GM18909 (cell line): ENCODE results near the gene CCR6.

Experiments
- ATAC-seq: cut with Tn5 transposase; IDR thresholded peaks from one replicate; pipeline ENCODE4 v1.9.1; 2021; ENCODE audit warnings: mild to moderate bottlenecking; ENCODE audit not compliant: unreplicated experiment, poor library complexity

Gene CCR6

DNA sequence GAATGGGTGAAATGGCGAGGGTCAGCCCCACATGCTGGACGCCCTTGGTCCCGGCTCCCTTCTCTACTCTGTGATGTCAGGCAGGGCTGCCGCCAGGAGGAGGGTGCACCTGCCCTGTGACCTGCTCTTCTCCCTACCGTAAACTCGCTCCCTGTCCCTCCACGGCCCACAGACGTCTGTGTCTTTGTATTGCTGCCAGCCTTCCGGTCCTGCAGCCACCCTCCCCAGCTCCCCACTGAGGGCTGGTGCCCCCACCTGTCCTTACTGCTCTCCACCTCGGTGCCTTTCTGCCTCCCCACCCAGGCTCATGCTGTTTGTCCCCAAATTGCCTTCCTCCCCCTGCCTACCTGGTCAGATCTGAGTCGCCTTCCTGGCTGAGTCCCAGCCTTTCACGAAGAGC is 4.1 kb upstream of the CCR6 start:
- no peak for ATAC-seq

DNA sequence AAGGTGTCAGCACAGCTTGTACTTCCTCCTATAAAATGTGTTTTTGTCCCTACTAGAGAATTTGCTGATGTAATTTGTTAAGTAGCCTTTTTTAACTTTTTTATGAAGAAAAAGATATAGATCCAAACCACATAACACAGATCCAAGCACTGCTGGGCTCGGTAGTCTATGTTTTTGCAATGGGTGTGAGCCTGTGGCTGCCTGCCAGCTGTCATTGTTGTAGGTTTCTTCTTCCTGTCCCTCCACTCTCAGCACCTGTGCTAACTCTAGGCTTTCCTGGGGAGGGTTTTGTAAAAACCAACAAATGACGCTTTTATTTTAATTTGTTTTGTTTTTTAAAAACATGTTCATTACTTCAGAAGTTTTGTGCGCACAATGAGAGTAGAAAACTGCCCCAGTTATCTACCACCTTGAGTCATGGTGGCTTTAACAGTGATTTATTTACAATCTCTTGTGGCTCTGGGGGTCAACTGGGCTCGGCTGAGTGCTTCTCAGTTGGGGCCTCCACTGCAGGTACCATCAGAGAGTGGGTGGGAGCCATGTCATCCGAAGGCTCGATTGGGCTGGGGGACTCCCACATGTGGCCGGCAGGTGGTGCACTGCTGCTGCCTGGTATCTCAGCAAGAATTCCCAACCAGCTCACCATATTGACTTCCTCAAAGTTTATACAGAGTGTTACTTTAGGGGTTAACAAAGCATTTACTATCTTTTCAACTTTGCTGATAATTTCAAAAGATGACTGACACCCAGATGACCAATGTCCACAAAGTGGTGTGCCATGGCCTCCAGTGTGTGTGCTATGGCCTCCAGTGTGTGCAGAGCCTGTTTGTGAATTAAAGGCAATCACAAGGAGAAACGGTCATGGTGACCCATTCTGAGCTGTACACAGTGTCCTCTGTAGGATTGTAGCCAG is 3.0 kb upstream of the CCR6 start:
- no peak for ATAC-seq

GRCh38 chr6:167120583-167120903 is 2.4 kb upstream of the CCR6 start:
- ATAC-seq: no peak

GRCh38 chr6:167121335-167121841 is 1.5 kb upstream of the CCR6 start:
- peak; percentile 2 for ATAC-seq

GRCh38 chr6:167122041-167122826 is 662 bp upstream of the CCR6 start:
- peak; percentile 40 for ATAC-seq

GRCh38 chr6:167124753-167125152 is 1.9 kb downstream of the CCR6 start:
- no peak for ATAC-seq

- no peak for ATAC-seq
These were observed 2.5 kb downstream of the CCR6 start for GRCh38 chr6:167125410-167125809.

GRCh38 chr6:167125855-167126349 is 3.0 kb downstream of the CCR6 start:
- ATAC-seq: no peak

GRCh38 chr6:167127785-167128531 is 5.1 kb downstream of the CCR6 start:
- ATAC-seq: peak; percentile 50

DNA sequence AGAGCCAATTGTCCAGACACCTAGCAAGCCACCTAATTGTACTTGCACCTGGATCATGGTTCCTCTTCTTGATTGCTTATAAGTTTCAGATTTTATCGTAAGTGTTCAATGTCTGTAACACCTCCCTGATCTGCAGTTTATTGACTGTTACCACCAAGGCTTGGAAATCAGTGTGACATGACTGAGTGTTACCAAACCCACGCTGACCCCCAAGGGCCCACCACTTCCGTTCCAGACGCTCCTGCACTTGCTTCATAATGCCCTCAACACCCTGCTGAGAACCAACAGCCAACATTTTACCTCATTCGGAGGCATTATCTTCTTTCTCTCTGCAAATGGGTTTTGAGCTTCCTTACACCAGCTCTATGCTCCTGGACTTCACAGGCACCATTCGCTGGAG is 6.3 kb downstream of the CCR6 start:
- peak; percentile 33 for ATAC-seq

DNA sequence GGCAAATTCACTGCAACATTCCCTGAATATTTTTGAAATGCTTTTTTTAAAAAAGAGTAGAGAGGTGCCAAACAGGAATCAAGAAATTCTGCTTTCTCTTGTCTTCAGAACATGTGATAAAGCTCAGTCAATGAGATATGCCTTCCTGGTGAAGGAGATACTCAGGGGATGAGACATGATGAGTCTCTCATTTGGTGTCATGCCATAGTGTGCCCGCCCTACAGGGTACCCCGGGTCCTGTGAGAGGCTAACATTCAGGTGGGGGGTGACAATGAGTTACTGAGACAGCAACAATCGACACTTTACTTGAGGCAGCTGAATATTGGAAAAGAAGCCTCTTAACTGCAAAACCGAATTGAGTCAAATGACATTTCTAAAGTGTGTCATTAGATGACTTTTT is 6.7 kb downstream of the CCR6 start:
- ATAC-seq: no peak

DNA sequence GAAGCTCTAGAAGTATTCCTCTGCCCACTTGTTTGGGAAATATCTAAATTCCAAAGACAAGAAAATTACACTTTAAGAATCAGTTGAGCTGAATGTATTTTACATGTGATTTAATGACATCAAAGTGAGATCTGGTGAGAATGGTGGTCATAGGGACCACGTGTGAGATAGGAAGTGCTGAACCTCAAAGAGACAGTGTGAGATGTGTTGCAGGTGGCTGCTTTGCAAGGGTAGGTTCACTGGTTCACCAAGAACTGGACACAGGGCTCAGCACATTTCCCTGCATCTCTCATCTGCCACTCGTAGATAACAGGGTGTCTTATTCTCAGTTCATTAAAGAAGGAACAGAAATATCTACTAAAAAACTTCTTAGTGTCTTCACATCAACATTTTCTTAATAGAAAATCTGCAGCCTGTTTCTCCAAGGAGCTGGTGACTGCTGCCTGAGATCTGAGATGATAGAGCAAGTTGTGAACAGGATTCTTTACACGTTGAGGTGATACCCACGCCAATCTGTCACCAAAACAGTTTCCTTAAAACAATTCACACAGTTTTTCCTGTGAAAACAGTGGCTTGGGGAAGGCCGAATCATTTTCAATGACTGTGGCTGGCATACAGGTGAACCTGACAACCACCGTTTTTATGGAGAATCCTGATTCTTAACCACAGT is 7.2 kb downstream of the CCR6 start:
- ATAC-seq: peak; percentile 51

DNA sequence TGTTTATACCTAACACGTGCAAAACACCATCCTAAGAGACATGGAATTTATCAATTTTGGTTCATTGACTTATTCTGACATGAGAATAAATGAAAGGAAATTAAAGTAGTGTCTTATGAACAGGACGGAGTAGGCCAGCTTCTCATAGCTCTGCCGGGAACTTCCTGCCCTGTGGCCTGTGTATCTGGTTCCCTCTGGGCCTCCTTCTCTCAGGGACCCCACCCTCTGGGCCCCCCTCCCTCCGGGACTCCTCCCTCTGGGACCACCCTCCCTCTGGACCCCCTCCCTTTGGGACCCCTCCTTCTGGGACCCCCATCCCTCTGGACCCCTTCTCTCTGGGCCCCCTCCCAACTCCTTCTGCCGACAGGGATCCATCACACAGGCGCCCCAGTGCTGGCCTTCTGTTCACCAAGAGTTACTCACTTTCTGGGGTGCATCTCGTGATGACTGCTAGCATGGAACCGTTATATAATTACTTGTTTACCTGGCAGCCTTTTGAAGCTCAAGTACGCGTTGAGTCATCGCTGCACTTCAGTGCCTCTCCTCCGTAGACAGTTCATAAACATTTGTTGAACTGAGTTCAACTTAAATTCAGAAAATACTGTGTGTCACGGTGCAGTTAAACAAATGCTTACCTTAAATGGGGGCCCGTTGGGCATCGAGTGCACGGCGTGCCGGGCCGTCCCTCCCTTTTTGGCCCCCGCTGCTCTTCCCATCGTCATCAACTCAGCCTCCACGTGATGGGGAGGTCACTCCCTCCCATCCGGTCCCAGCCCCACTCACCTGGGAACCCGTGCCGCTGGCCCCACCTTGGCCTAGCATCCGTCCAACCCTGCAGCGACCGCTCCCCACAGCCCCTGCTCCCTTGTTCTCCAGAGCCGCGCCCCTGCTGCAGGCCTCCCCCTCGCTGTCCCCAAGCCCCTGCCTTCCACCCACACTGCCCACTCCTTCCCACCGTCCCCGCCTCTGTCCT is 8.1 kb downstream of the CCR6 start:
- no peak for ATAC-seq

- ATAC-seq: no peak
These were observed 11.8 kb downstream of the CCR6 start for GRCh38 chr6:167134448-167135328.

DNA sequence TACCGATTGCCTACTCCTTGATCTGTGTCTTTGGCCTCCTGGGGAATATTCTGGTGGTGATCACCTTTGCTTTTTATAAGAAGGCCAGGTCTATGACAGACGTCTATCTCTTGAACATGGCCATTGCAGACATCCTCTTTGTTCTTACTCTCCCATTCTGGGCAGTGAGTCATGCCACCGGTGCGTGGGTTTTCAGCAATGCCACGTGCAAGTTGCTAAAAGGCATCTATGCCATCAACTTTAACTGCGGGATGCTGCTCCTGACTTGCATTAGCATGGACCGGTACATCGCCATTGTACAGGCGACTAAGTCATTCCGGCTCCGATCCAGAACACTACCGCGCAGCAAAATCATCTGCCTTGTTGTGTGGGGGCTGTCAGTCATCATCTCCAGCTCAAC is 13.5 kb downstream of the CCR6 start:
- ATAC-seq: no peak

- ATAC-seq: no peak
These were observed 14.2 kb downstream of the CCR6 start for GRCh38 chr6:167137081-167137480.

DNA sequence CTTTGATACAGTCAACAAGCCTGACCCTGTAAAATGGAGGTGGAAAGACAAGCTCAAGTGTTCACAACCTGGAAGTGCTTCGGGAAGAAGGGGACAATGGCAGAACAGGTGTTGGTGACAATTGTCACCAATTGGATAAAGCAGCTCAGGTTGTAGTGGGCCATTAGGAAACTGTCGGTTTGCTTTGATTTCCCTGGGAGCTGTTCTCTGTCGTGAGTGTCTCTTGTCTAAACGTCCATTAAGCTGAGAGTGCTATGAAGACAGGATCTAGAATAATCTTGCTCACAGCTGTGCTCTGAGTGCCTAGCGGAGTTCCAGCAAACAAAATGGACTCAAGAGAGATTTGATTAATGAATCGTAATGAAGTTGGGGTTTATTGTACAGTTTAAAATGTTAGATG is 15.0 kb downstream of the CCR6 start:
- no peak for ATAC-seq

- ATAC-seq: no peak
These were observed 16.9 kb downstream of the CCR6 start for GRCh38 chr6:167139761-167140160.
